Activated gamma-delta T cell treated with Interleukin-2 at 50 U/mL for 16 hours (primary cell): Measurements from ENCODE around the gene CLNK.
A peak's percentile ranks its signal among the peaks of the same experiment; 100 is the strongest.

Experiments
- DNase-seq: peaks from one replicate; pipeline ENCODE4 v3.0.0-alpha.2; 2020

CLNK gene

GRCh38 chr4:10492464-10492863 lies 192.1 kb downstream of the CLNK start:
- no peak for DNase-seq

GRCh38 chr4:10491401-10491800 lies 193.2 kb downstream of the CLNK start:
- no peak for DNase-seq

GRCh38 chr4:10490996-10491395 lies 193.6 kb downstream of the CLNK start:
- no peak for DNase-seq

GRCh38 chr4:10482913-10483312 lies 201.7 kb downstream of the CLNK start:
- DNase-seq, result no peak

- no peak for DNase-seq
These were observed 204.0 kb downstream of the CLNK start for GRCh38 chr4:10480616-10481015.

GRCh38 chr4:10478621-10479020 lies 205.9 kb downstream of the CLNK start:
- no peak for DNase-seq

- no peak for DNase-seq
These were observed 214.1 kb downstream of the CLNK start for GRCh38 chr4:10470505-10470904.

GRCh38 chr4:10466161-10466560 lies 218.4 kb downstream of the CLNK start:
- DNase-seq, result no peak

GRCh38 chr4:10462876-10463275 lies 221.7 kb downstream of the CLNK start:
- DNase-seq, result no peak

GRCh38 chr4:10461850-10462400 lies 222.6 kb downstream of the CLNK start:
- no peak for DNase-seq

- peak; percentile 65 for DNase-seq
These were observed 223.3 kb downstream of the CLNK start for GRCh38 chr4:10461091-10461849.

- DNase-seq, result no peak
These were observed 224.1 kb downstream of the CLNK start for GRCh38 chr4:10460313-10461047.

- DNase-seq, result no peak
These were observed 225.3 kb downstream of the CLNK start for GRCh38 chr4:10459305-10459704.

GRCh38 chr4:10458177-10458576 lies 226.4 kb downstream of the CLNK start:
- no peak for DNase-seq

GRCh38 chr4:10457255-10457801 lies 227.2 kb downstream of the CLNK start, which contains the start of gene ZNF518B:
Gene ZNF518B (minus strand): TSS chr4:10457426. CDS start chr4:10446328, 11,098 bp downstream.
- peak; percentile 77 for DNase-seq

GRCh38 chr4:10456595-10457254 lies 227.8 kb downstream of the CLNK start:
- peak; percentile 49 for DNase-seq

- DNase-seq, result no peak
These were observed 228.3 kb downstream of the CLNK start for GRCh38 chr4:10456260-10456594.

GRCh38 chr4:10455133-10455532 lies 229.4 kb downstream of the CLNK start:
- no peak for DNase-seq

GRCh38 chr4:10454726-10455125 lies 229.8 kb downstream of the CLNK start:
- no peak for DNase-seq

GRCh38 chr4:10454121-10454520 lies 230.4 kb downstream of the CLNK start:
- no peak for DNase-seq

GRCh38 chr4:10448991-10449390 lies 235.6 kb downstream of the CLNK start:
- no peak for DNase-seq

- DNase-seq, result no peak
These were observed 241.6 kb downstream of the CLNK start for GRCh38 chr4:10442976-10443375.

- DNase-seq, result no peak
These were observed 243.1 kb downstream of the CLNK start for GRCh38 chr4:10441512-10441911.
